ENCODE data around the gene RHBDL3.
"Not testable (repeated sequence)": the region's sequence is repeated elsewhere in the genome, so short reads cannot be mapped to it uniquely, and the experiment has no call there.

The RHBDL3 gene

GRCh38 chr17:32258383-32259140, 7.1 kb upstream of the RHBDL3 start:
- Histone ChIP-seq H3K4me1 (ENCODE audit: low read depth, poor library complexity, severe bottlenecking) (no peaks in the 10 kb centered on the region), H3K27ac (no peak overlapping the region), H3K4me2 (no peak overlapping the region)

GRCh38 chr17:32259586-32259985, 6.0 kb upstream of the RHBDL3 start:
- Histone ChIP-seq H4K20me1 (ENCODE audit: insufficient read depth) (no peaks in the 10 kb centered on the region), H3K36me3 (ENCODE audit: insufficient read depth) (no peaks in the 10 kb centered on the region), H3K27ac (no peak overlapping the region), H3K4me1 (ENCODE audit: low read depth, poor library complexity, severe bottlenecking) (no peaks in the 10 kb centered on the region), H3K4me2 (no peak overlapping the region), H3K79me2 (ENCODE audit: insufficient read depth, low read depth) (no peaks in the 10 kb centered on the region), H3K9ac (no peak overlapping the region), H3K27me3 (ENCODE audit: insufficient read depth, low read depth) (peaks cover 9% of the 10 kb centered on the region; the same call in 1 of the 2 replicates), H2AFZ (ENCODE audit: low read depth) (no peak overlapping the region), H3K4me3 (IDR thresholded peaks at IDR 0.05; ENCODE audit: insufficient read depth, low read depth, low read length) (no peak overlapping the region)
- no peak for TF ChIP-seq CTCF (conservative IDR thresholded peaks at IDR 0.05; ENCODE audit: low read depth, low read length)

More at GRCh38 chr17:32258383-32259140, 7.1 kb upstream of the RHBDL3 start:
- Histone ChIP-seq H3K79me2 (ENCODE audit: insufficient read depth, low read depth) (no peaks in the 10 kb centered on the region), H3K9ac (no peak overlapping the region), H3K27me3 (ENCODE audit: insufficient read depth, low read depth) (no peaks in the 10 kb centered on the region), H2AFZ (ENCODE audit: low read depth) (no peak overlapping the region), H3K36me3 (ENCODE audit: insufficient read depth) (no peaks in the 10 kb centered on the region), H4K20me1 (ENCODE audit: insufficient read depth) (no peaks in the 10 kb centered on the region), H3K4me3 (IDR thresholded peaks at IDR 0.05; ENCODE audit: insufficient read depth, low read depth, low read length) (no peak overlapping the region)
- TF ChIP-seq CTCF (conservative IDR thresholded peaks at IDR 0.05; ENCODE audit: low read depth, low read length), result no peak

GRCh38 chr17:32261417-32261736, 4.3 kb upstream of the RHBDL3 start:
- Histone ChIP-seq H3K36me3 (ENCODE audit: insufficient read depth) (no peaks in the 10 kb centered on the region), H3K27me3 (ENCODE audit: insufficient read depth, low read depth) (peaks cover 19% of the 10 kb centered on the region; the same call in 1 of the 2 replicates), H3K4me1 (ENCODE audit: low read depth, poor library complexity, severe bottlenecking) (no peaks in the 10 kb centered on the region), H3K9ac (no peak overlapping the region), H3K4me2 (no peak overlapping the region), H3K79me2 (ENCODE audit: insufficient read depth, low read depth) (no peaks in the 10 kb centered on the region), H2AFZ (ENCODE audit: low read depth) (no peak overlapping the region), H4K20me1 (ENCODE audit: insufficient read depth) (no peaks in the 10 kb centered on the region), H3K4me3 (IDR thresholded peaks at IDR 0.05; ENCODE audit: insufficient read depth, low read depth, low read length) (no peak overlapping the region), H3K27ac (no peak overlapping the region)
- no peak for TF ChIP-seq CTCF (conservative IDR thresholded peaks at IDR 0.05; ENCODE audit: low read depth, low read length)

GRCh38 chr17:32261936-32262510, 3.6 kb upstream of the RHBDL3 start:
- no peak overlapping the region for H2AFZ ChIP-seq (ENCODE audit: low read depth)
- no peak overlapping the region for H3K27ac ChIP-seq
- no peak overlapping the region for H3K9ac ChIP-seq
- H3K4me3 ChIP-seq (IDR thresholded peaks at IDR 0.05; ENCODE audit: insufficient read depth, low read depth, low read length), result no peak overlapping the region
- H3K27me3 ChIP-seq (ENCODE audit: insufficient read depth, low read depth), result peaks cover 25% of the 10 kb centered on the region
- H4K20me1 ChIP-seq (ENCODE audit: insufficient read depth), result no peaks in the 10 kb centered on the region
- H3K36me3 ChIP-seq (ENCODE audit: insufficient read depth), result no peaks in the 10 kb centered on the region
- no peak for TF ChIP-seq CTCF (conservative IDR thresholded peaks at IDR 0.05; ENCODE audit: low read depth, low read length)
- H3K79me2 ChIP-seq (ENCODE audit: insufficient read depth, low read depth), result no peaks in the 10 kb centered on the region
- H3K4me1 ChIP-seq (ENCODE audit: low read depth, poor library complexity, severe bottlenecking), result no peaks in the 10 kb centered on the region
- no peak overlapping the region for H3K4me2 ChIP-seq

GRCh38 chr17:32263515-32263914, 2.1 kb upstream of the RHBDL3 start:
- H3K27me3 ChIP-seq (ENCODE audit: insufficient read depth, low read depth), result peaks cover 40% of the 10 kb centered on the region
- not testable (repeated sequence) for H3K4me1 ChIP-seq (ENCODE audit: low read depth, poor library complexity, severe bottlenecking); H3K27ac ChIP-seq; H3K79me2 ChIP-seq (ENCODE audit: insufficient read depth, low read depth); H4K20me1 ChIP-seq (ENCODE audit: insufficient read depth); H3K4me2 ChIP-seq; H3K9ac ChIP-seq; H3K4me3 ChIP-seq (IDR thresholded peaks at IDR 0.05; ENCODE audit: insufficient read depth, low read depth, low read length); H2AFZ ChIP-seq (ENCODE audit: low read depth); H3K36me3 ChIP-seq (ENCODE audit: insufficient read depth)
